Activated CD4-positive, alpha-beta T cell treated with anti-CD3 and anti-CD28 coated beads for 4 hours (primary cell): ENCODE results near the gene SEC61A2.
"Not testable (repeated sequence)": the region's sequence is repeated elsewhere in the genome, so short reads cannot be mapped to it uniquely, and the experiment has no call there.

Experiments used
- DNase-seq, 2 donors: peaks; one replicate each; pipeline ENCODE4 v3.0.0-alpha.2; 2020

The SEC61A2 gene

GRCh38 chr10:12129222-12130111 is at the start of gene SEC61A2:
SEC61A2 (plus strand) TSS chr10:12129677; CDS start chr10:12129788, 111 bp downstream.
- DNase-seq: peak; percentile 97 to 99

DNA sequence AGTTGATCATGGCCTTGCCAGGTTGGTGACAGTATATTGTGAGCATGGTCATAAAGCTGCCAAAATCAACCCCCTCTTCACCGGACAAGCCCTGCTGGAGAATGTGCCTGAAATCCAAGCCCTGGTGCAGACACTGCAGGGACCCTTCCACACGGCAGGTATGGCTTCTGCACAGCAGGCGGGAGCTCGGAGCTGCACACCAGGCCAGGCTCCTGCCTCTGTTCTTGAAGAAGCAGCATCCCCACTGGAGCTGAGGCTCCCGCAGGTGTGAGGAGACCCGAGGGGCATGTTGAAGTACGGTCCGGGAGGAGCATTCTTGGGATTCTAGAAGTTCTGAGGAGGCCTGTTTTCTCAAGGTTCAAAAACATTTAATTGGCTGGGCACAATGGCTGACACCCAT is 48.0 kb upstream of the SEC61A2 start:
- no peak for DNase-seq

- DNase-seq: no peak
Observed at GRCh38 chr10:12081879-12082557, 47.5 kb upstream of the SEC61A2 start.

- DNase-seq: no peak
Observed at GRCh38 chr10:12088919-12089318, 40.6 kb upstream of the SEC61A2 start.

DNA sequence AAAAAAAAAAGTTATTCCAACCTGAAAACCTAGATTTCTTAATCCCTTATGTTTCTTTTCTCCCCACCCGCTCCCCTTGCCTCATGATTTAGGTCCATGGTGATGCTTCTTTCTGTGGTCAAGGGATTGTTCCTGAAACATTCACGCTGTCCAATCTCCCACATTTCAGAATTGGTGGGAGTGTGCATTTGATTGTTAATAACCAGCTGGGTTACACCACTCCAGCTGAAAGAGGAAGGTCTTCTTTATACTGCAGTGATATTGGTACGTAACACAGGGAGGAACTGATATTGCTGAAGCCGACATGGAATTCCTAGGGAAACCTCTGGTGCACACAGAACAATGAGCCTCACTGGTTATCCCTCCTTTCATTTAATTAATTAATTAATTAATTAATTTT is 38.1 kb upstream of the SEC61A2 start:
- no peak for DNase-seq

DNA sequence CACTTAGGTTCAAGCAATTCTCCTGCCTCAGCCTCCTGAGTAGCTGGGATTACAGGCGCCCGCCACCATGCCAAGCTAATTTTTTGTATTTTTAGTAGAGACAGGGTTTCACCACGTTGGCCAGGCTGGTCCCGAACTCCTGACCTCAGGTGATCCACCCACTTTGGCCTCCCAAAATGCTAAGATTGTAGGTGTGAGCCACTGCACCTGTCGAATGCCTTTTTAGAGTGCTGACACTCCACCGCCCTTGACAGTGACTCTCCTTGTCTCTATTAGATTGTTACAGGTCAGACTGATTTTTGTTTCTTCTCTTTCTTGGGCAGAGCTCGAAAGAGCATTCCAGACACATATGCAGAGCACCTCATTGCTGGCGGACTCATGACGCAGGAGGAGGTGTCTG is 32.1 kb upstream of the SEC61A2 start:
- DNase-seq: not testable (repeated sequence)

GRCh38 chr10:12097791-12098190 is 31.7 kb upstream of the SEC61A2 start:
- no peak for DNase-seq

GRCh38 chr10:12098966-12099365 is 30.5 kb upstream of the SEC61A2 start:
- DNase-seq: no peak

- DNase-seq: no peak
Observed at GRCh38 chr10:12103802-12104201, 25.7 kb upstream of the SEC61A2 start.

DNA sequence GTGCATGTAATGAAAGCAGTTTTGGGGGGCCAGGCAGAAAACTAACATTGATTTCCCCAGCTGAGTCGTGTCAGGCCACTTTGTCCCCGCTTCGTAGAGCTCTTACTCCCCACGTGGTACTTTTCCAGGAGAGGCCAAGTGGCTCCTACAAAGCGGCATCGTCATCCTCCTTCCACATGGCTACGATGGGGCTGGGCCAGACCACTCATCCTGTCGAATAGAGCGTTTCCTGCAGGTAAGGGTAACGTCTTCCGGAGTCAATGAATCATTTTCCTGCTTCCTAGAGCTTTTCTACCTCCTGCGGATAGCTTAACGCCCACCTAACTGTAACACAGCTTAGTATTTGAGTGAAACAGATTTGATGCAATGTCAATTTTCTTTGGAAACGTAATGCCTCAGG is 21.7 kb upstream of the SEC61A2 start:
- no peak for DNase-seq

- DNase-seq: no peak
Observed at GRCh38 chr10:12109286-12109685, 20.2 kb upstream of the SEC61A2 start.

DNA sequence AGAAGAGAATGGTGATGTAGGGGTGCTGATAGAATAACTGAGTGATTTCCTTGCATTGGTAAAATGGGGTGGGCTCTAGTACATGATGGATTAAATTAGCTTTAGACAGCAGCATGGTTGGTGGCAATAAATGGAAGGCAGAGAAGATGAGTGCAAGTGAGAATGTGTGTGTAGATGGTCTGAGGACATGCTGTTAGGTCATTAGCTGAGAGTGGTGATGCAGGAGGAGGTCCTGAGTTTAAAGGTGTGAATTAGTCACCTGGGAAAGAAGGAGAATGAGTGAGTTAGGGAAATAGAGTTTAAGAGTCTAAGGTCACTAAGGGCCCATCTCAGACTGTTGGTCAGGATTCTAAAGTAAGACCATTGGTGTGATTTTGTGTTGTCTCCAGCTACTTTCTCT is 17.9 kb upstream of the SEC61A2 start:
- no peak for DNase-seq

GRCh38 chr10:12113627-12114026 is 15.8 kb upstream of the SEC61A2 start:
- DNase-seq: no peak

- DNase-seq: no peak
Observed at GRCh38 chr10:12121673-12122072, 7.8 kb upstream of the SEC61A2 start.

GRCh38 chr10:12130237-12130872 is 878 bp downstream of the SEC61A2 start:
- DNase-seq: peak; percentile 22 to 33

- no peak for DNase-seq
Observed at GRCh38 chr10:12135631-12136030, 6.2 kb downstream of the SEC61A2 start.

GRCh38 chr10:12140038-12140437 is 10.6 kb downstream of the SEC61A2 start:
- no peak for DNase-seq

GRCh38 chr10:12144538-12144937 is 15.1 kb downstream of the SEC61A2 start:
- no peak for DNase-seq

- DNase-seq: no peak
Observed at GRCh38 chr10:12150163-12150562, 20.7 kb downstream of the SEC61A2 start.

- no peak for DNase-seq
Observed at GRCh38 chr10:12154516-12154915, 25.0 kb downstream of the SEC61A2 start.

- DNase-seq: no peak
Observed at GRCh38 chr10:12156367-12157123, 27.1 kb downstream of the SEC61A2 start.

DNA sequence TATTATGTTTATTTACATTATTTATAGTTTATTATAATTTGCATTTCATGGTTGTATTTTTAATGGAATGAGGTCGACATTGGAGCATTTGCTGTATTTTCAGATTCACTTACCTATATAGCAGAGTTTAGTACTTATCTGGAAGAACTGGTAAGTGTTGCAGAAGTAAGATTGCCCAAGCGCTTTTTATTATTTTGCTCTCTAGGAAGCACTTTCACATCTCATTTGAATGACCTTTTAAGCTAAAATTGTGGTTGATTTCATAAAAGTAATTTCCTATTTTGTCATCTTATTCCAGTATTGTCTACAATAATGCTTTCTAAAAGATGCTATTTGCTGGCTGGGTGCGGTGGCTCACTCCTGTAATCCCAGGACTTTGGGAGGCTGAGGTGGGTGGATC is 28.6 kb downstream of the SEC61A2 start:
- no peak for DNase-seq

DNA sequence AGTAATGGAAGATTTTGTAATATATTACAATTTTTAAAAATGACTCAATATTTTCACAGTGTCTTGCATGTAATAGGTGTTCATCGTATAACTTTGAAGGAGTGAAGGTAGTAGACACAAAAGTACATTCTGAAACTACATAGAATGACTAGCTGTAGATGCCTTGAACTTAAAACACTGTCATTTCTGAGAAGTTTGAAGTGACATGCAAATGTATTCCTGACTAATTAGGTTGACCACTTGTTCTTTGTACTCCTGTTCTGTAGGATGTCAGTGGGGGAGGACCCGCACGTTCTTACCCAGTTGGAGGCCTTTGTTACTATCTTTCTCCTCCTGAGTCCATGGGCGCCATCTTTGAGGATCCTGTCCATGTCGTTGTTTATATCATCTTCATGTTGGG is 31.2 kb downstream of the SEC61A2 start:
- no peak for DNase-seq
